ENCODE results near the gene PMAIP1. TPM values are rescaled to one million over a fixed set of nuclear protein-coding genes. Genes with fewer than 3 reads are reported as not detected.
A peak's percentile ranks its signal among the peaks of the same experiment; 100 is the strongest.

The PMAIP1 gene
- total RNA-seq, 2 experiments from 2014 or later = 25.3 to 26.7 TPM

- no peak overlapping the region for H3K4me3 Mint-ChIP-seq
- peaks cover 33% of the 10 kb centered on the region for H3K27me3 Mint-ChIP-seq
- H3K36me3 Mint-ChIP-seq = no peaks in the 10 kb centered on the region
- no peak overlapping the region for H3K27ac Mint-ChIP-seq
- H3K4me1 Mint-ChIP-seq = peaks cover 7% of the 10 kb centered on the region
- ATAC-seq (ENCODE audit: low read depth) (no peak), DNase-seq (no peak)
- no peaks in the 10 kb centered on the region for H3K9me3 Mint-ChIP-seq
- POLR2A ChIA-PET = no interaction called here
These were observed 28.4 kb downstream of the PMAIP1 start for GRCh38 chr18:59928201-59928600.

DNA sequence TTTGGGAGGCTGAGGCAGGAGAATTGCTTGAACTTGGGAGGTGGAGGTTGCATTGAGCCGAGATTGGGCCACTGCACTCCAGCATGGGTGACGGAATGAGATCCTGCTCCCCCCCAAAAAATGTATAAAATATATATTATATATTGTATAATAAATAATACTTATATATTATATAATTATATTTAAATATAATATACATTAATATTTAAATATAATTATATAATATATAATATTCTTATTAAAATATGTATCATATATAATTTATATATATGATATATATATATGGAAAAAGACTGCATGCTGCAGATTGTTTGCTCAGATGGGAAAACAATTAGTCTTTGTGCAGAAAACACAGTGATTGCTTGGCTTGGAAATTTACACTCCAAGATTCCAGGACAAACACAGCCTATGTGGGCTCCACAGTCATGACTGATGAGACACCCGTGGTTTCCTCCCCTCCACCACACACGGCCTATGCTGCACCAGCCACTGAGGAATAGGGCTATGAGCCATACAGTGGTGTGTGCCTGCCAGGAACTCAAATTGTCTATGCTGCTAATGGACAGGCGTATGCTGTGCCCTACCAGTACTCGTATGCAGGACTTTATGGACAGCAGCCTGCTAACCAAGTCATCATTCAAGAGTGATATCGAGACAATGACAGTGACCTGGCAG lies 30.0 kb downstream of the PMAIP1 start:
- H3K27me3 Mint-ChIP-seq = peaks cover 28% of the 10 kb centered on the region
- H3K4me1 Mint-ChIP-seq = peaks cover 3% of the 10 kb centered on the region
- DNase-seq (no peak), ATAC-seq (ENCODE audit: low read depth) (peak; percentile 39)
- H3K36me3 Mint-ChIP-seq = no peaks in the 10 kb centered on the region
- no peak overlapping the region for H3K27ac Mint-ChIP-seq
- H3K9me3 Mint-ChIP-seq = no peaks in the 10 kb centered on the region
- POLR2A ChIA-PET = no interaction called here
- no peak overlapping the region for H3K4me3 Mint-ChIP-seq

GRCh38 chr18:59932401-59932800 lies 32.6 kb downstream of the PMAIP1 start:
- Mint-ChIP-seq H3K27me3 (peaks cover 32% of the 10 kb centered on the region), H3K4me3 (no peak overlapping the region), H3K36me3 (no peaks in the 10 kb centered on the region), H3K9me3 (no peaks in the 10 kb centered on the region), H3K27ac (no peak overlapping the region), H3K4me1 (no peaks in the 10 kb centered on the region)
- POLR2A ChIA-PET = no interaction called here
- ATAC-seq (ENCODE audit: low read depth) (no peak), DNase-seq (no peak)

GRCh38 chr18:59938676-59939075 lies 38.9 kb downstream of the PMAIP1 start:
- DNase-seq (no peak), ATAC-seq (ENCODE audit: low read depth) (no peak)
- no peak overlapping the region for H3K4me3 Mint-ChIP-seq
- no peaks in the 10 kb centered on the region for H3K36me3 Mint-ChIP-seq
- H3K9me3 Mint-ChIP-seq = no peaks in the 10 kb centered on the region
- no peak overlapping the region for H3K27ac Mint-ChIP-seq
- H3K27me3 Mint-ChIP-seq = peaks cover 14% of the 10 kb centered on the region
- no peaks in the 10 kb centered on the region for H3K4me1 Mint-ChIP-seq
- POLR2A ChIA-PET = no interaction called here

DNA sequence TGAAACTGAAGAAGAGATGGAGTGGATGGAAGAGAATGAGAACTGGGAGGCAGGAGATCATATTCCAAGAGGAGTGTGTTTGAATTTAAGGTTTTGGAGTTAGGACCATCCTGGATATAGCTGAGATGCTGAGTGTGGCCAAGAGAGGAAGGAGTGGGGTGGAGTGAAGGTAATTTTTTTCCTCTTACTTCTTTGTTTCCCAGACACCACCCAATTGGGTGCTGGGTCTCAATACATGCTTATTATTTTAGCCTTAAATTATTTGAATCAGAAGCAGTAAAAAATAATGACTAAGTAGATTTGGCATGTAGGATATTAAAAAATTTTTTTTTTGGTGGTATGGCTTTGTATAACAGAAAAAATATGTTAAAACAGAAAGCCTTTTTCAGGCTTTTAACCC lies 39.3 kb downstream of the PMAIP1 start:
- Mint-ChIP-seq H3K27ac (no peak overlapping the region), H3K27me3 (peaks cover 14% of the 10 kb centered on the region), H3K9me3 (no peaks in the 10 kb centered on the region), H3K4me3 (no peak overlapping the region), H3K4me1 (no peaks in the 10 kb centered on the region), H3K36me3 (no peaks in the 10 kb centered on the region)
- ATAC-seq (ENCODE audit: low read depth) (no peak), DNase-seq (no peak)
- POLR2A ChIA-PET = no interaction called here

GRCh38 chr18:59940068-59940467 lies 40.3 kb downstream of the PMAIP1 start:
- no peaks in the 10 kb centered on the region for H3K9me3 Mint-ChIP-seq
- peaks cover 14% of the 10 kb centered on the region for H3K27me3 Mint-ChIP-seq
- no peaks in the 10 kb centered on the region for H3K36me3 Mint-ChIP-seq
- H3K4me3 Mint-ChIP-seq = no peak overlapping the region
- POLR2A ChIA-PET = no interaction called here
- no peak overlapping the region for H3K27ac Mint-ChIP-seq
- ATAC-seq (ENCODE audit: low read depth) = no peak
- no peaks in the 10 kb centered on the region for H3K4me1 Mint-ChIP-seq
- no peak for DNase-seq

DNA sequence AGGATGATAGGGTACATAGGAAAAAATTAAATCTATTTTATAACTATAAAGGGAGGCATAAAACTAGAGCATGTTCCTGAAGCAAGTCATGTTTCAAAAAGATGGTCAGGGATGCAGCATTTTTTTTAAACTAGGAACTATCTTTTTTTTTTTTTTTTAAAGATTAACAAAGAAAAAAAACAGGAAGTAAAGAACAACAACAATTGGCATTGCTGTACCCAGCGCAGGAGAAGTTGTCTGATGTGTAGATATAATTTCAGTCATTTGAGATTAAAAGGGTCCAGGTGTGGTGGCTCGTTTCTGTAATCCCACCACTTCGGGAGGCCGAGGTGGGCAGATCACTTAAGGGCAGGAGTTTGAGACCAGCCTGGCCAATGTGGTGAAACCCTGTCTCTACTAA lies 41.5 kb downstream of the PMAIP1 start:
- H3K4me1 Mint-ChIP-seq = no peaks in the 10 kb centered on the region
- H3K9me3 Mint-ChIP-seq = no peaks in the 10 kb centered on the region
- no peaks in the 10 kb centered on the region for H3K36me3 Mint-ChIP-seq
- ATAC-seq (ENCODE audit: low read depth) (no peak), DNase-seq (no peak)
- H3K4me3 Mint-ChIP-seq = no peak overlapping the region
- H3K27me3 Mint-ChIP-seq = peaks cover 14% of the 10 kb centered on the region
- no peak overlapping the region for H3K27ac Mint-ChIP-seq
- POLR2A ChIA-PET = no interaction called here

GRCh38 chr18:59942601-59943000 lies 42.8 kb downstream of the PMAIP1 start:
- POLR2A ChIA-PET = no interaction called here
- Mint-ChIP-seq H3K27ac (no peak overlapping the region), H3K4me1 (no peaks in the 10 kb centered on the region), H3K9me3 (no peaks in the 10 kb centered on the region), H3K27me3 (peaks cover 16% of the 10 kb centered on the region), H3K36me3 (no peaks in the 10 kb centered on the region), H3K4me3 (no peak overlapping the region)
- no peak for ATAC-seq (ENCODE audit: low read depth)
- no peak for DNase-seq

DNA sequence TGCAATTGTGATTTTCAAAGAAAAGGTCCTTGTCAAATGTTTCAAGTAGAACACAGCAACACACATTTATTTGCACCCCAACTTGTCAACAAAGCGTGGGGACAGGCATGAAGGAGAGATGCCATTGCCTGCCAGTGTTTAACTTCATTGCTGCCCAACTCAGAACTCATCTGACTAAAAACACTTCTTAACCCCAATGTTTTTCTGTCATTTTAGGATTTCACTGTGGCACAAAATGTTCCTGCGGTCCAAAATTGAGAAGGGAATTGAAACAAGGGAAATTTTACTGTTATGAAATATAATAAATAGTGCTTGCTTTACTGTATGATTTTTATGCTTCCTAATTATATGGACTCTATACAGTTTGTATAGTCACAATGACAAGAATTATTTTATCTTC lies 45.7 kb downstream of the PMAIP1 start:
- Mint-ChIP-seq H3K4me3 (no peak overlapping the region), H3K36me3 (no peaks in the 10 kb centered on the region), H3K27ac (no peak overlapping the region), H3K9me3 (no peaks in the 10 kb centered on the region), H3K4me1 (peaks cover 3% of the 10 kb centered on the region), H3K27me3 (peaks cover 22% of the 10 kb centered on the region)
- POLR2A ChIA-PET = no interaction called here
- ATAC-seq (ENCODE audit: low read depth) (no peak), DNase-seq (no peak)

DNA sequence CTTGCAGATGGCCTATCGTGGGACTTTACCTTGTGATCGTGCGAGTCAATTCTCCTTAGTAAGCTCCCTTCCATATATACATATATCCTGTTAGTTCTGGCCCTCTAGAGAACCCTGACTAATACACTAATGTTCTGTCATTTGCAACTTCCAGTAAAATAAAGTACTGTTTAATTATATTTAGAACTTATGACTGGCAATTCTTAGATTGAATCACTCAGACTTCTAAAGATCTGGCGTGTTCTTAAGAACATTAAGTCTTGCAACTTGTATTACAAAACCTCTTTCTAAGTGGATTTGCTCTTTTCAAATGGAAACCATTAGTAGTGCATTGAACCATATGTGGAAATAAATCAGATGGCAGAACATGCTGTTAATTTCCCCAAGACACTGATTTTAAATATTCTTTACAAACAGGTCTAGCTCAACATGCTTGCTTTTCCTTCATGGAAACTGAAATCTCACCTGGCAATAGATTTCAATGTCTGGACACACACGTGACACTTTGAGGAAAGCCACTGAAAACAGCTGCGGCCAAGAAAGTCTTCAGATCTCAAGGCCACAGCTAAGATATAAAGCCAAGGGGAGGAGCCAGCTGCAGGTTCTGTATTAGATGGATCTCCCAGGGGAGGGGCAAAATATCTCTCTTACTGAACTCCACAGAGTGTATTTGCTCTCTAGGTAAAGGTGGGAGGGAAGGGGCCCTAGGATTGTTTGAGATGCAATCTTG lies 50.6 kb downstream of the PMAIP1 start:
- ATAC-seq (ENCODE audit: low read depth) (no peak), DNase-seq (no peak)
- Mint-ChIP-seq H3K27ac (no peak overlapping the region), H3K9me3 (no peaks in the 10 kb centered on the region), H3K4me1 (peaks cover 7% of the 10 kb centered on the region), H3K27me3 (peaks cover 38% of the 10 kb centered on the region), H3K36me3 (no peaks in the 10 kb centered on the region), H3K4me3 (no peak overlapping the region)
- POLR2A ChIA-PET = no interaction called here

- ATAC-seq (ENCODE audit: low read depth) (no peak), DNase-seq (no peak)
- Mint-ChIP-seq H3K27me3 (peaks cover 43% of the 10 kb centered on the region), H3K4me3 (no peak overlapping the region), H3K4me1 (peaks cover 9% of the 10 kb centered on the region), H3K27ac (no peak overlapping the region), H3K36me3 (peaks cover 2% of the 10 kb centered on the region), H3K9me3 (no peaks in the 10 kb centered on the region)
- POLR2A ChIA-PET = no interaction called here
These were observed 51.8 kb downstream of the PMAIP1 start for GRCh38 chr18:59951591-59951990.

- Mint-ChIP-seq H3K4me1 (peaks cover 9% of the 10 kb centered on the region), H3K36me3 (peaks cover 2% of the 10 kb centered on the region), H3K27ac (no peak overlapping the region), H3K9me3 (no peaks in the 10 kb centered on the region), H3K27me3 (peaks cover 45% of the 10 kb centered on the region), H3K4me3 (no peak overlapping the region)
- DNase-seq (no peak), ATAC-seq (ENCODE audit: low read depth) (no peak)
- POLR2A ChIA-PET = no interaction called here
These were observed 52.6 kb downstream of the PMAIP1 start for GRCh38 chr18:59952283-59953007.
